ENCODE data around the gene PLK1. TPM values are rescaled to one million over a fixed set of nuclear protein-coding genes. Genes with fewer than 3 reads are reported as not detected.

The PLK1 gene
- 28.6 and 58.6 TPM in 2 replicates for total RNA-seq

DNA sequence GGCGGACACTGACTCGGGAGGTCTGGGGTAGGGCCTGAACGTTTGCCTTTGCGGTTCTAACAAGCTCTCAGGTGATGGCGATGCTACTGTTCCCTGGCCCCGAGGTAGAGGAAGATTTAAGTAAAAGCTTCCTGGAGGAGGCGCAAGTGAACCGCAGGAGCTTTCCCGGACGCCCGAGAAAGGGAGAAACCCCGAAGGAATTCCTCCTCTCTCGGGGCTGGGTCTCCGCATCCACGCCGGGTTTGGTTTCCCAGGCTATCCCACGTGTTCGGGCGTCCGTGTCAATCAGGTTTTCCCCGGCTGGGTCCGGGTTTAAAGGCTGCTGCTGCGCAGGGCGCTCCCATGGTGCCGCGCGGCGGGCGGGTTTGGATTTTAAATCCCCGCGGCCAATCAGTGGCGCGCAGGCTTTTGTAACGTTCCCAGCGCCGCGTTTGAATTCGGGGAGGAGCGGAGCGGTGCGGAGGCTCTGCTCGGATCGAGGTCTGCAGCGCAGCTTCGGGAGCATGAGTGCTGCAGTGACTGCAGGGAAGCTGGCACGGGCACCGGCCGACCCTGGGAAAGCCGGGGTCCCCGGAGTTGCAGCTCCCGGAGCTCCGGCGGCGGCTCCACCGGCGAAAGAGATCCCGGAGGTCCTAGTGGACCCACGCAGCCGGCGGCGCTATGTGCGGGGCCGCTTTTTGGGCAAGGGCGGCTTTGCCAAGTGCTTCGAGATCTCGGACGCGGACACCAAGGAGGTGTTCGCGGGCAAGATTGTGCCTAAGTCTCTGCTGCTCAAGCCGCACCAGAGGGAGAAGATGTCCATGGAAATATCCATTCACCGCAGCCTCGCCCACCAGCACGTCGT lies at the start of gene PLK1:
Gene PLK1 (plus strand): TSS at position 460 of the 844 bp plus-strand sequence. CDS start 44 bp downstream, at position 504.

DNA sequence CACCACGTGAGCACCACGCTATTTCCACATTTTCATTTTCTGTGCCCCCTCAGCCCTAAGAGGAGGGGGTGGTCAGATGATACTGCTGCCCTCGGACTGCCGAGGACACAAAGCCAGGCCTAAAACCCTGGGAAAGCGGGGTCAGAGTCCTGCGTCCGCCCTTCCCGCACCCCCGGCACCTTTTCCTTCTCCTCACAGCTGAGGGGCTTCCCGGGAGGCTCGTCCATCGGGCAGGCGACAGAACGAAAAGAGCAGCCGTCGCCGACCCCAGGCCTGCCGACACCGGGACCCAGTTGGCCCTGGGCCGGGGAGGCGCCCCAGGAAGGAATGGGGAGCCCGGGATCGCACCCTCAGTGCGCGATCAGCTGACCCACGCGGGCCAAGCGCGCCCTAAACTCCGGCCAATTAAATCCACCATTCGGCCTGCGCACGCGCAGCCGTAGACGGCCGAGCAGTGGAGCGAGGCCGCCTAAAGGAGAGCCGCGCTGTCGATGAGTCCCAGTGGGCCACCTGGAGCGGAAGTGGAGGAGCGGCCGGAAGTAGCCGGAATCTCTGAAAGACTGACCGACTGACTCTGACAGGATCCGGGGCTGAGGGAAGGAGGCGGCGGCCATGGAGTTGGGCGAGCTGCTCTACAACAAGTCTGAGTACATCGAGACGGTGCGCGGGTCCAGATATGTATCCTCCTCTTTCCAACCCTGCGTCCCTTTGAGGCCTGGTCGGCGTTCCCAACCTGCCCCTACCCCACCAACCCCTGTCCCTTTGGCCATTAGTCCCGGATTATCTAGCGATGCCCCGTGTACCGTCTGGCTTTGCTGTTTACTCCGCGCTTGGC lies 37.5 kb upstream of the PLK1 start, which contains the start of the genes DCTN5 and PALB2:
Gene DCTN5 (plus strand): TSS at position 536 of the 835 bp plus-strand sequence. CDS start 77 bp downstream, at position 613.
Gene PALB2 (minus strand): TSS at position 380 of the 835 bp plus-strand sequence. CDS start 153 bp downstream, at position 227.

DNA sequence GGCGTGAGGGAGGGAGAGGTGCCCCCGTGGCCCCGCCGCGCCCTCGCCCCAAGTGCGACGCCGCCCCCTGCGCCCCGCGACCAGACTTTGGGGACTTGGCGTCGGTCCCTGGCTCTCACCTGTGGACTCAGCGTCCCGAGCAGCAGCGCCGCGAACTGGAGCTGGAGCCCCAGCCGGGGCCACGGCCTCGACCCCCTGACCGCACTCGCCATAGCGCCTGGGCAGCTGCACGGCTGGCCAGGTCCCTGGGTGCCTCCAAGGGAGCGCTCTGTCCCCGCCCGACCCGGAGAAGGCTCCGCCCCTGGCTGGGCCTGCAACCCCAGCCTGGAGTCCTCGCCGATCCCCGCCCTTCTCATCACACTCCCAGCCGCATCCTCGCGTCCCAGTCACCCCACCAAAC lies 34.3 kb downstream of the PLK1 start, which contains the start of gene ERN2:
Gene ERN2 (minus strand): TSS at position 247 of the 400 bp plus-strand sequence. CDS start 35 bp downstream, at position 212.

Other genes starting within 250 kb of the PLK1 start
- 11.1 and 14.0 TPM in 2 replicates for gene COG7, start 225.7 kb upstream of the PLK1 start, total RNA-seq
- gene GGA2, start 168.4 kb upstream of the PLK1 start, total RNA-seq, result 13.4 and 19.6 TPM in 2 replicates
- 20.2 and 32.7 TPM in 2 replicates for gene EARS2, start 121.5 kb upstream of the PLK1 start, total RNA-seq
- gene UBFD1, start 121.2 kb upstream of the PLK1 start, total RNA-seq, result 92.5 and 113 TPM in 2 replicates
- gene NDUFAB1, start 82.6 kb upstream of the PLK1 start, total RNA-seq, result 135 and 140 TPM in 2 replicates
- 10.3 and 14.7 TPM in 2 replicates for gene PALB2, start 37.6 kb upstream of the PLK1 start, total RNA-seq
- gene DCTN5, start 37.4 kb upstream of the PLK1 start, total RNA-seq, result 39.3 and 43.7 TPM in 2 replicates
- under 0.01 TPM in 1 of 2 replicates, not detected in the other for gene ERN2, start 34.3 kb downstream of the PLK1 start, total RNA-seq
- gene CHP2, start 76.1 kb downstream of the PLK1 start, total RNA-seq, result not detected in 2 replicates
- gene PRKCB, start 157.1 kb downstream of the PLK1 start, total RNA-seq, result not detected in 2 replicates